Endodermal cell (in vitro differentiated cells): ENCODE data around the gene C5orf34. TPM values are rescaled to one million over a fixed set of nuclear protein-coding genes. Genes with fewer than 3 reads are reported as not detected.

Experiments used
- DNase-seq: peaks from one replicate; pipeline ENCODE4 v3.0.0-alpha.2; 2017
- H3K27ac ChIP-seq: 2 replicates; pipeline ENCODE4 v1.5.1; 2013; ENCODE audit warnings: mild to moderate bottlenecking, low read depth, low read length, moderate library complexity
- H3K27me3 ChIP-seq: 2 replicates; pipeline ENCODE4 v1.6.1; 2013; ENCODE audit warnings: mild to moderate bottlenecking, low read length, moderate library complexity; ENCODE audit not compliant: insufficient read depth, control insufficient read depth, poor library complexity, severe bottlenecking
- H3K36me3 ChIP-seq: 2 replicates; pipeline ENCODE4 v1.7.0; 2013; ENCODE audit warnings: mild to moderate bottlenecking, low read length, moderate library complexity; ENCODE audit not compliant: control insufficient read depth, insufficient read depth
- H3K4me1 ChIP-seq: one replicate; pipeline ENCODE4 v1.7.0; 2013; ENCODE audit warnings: low read length; ENCODE audit not compliant: control insufficient read depth, insufficient read depth
- H3K4me3 ChIP-seq: 2 replicates; pipeline ENCODE4 v1.5.1; 2013; ENCODE audit warnings: mild to moderate bottlenecking, low read length, moderate library complexity
- H3K9ac ChIP-seq: 2 replicates; pipeline ENCODE4 v1.6.1; 2013; ENCODE audit warnings: mild to moderate bottlenecking, low read length, moderate library complexity; ENCODE audit not compliant: poor library complexity, severe bottlenecking; ENCODE audit errors: extremely low read depth
- H3K9me3 ChIP-seq: 2 replicates; pipeline ENCODE4 v1.6.1; 2013; ENCODE audit warnings: mild to moderate bottlenecking, low read length, moderate library complexity; ENCODE audit not compliant: control insufficient read depth
- H3K27ac Mint-ChIP-seq: 2 replicates; pipeline ENCODE4 v1.8.0; 2020; ENCODE audit warnings: mixed read lengths
- H3K27me3 Mint-ChIP-seq: 2 replicates; pipeline ENCODE4 v1.8.0; 2021; ENCODE audit warnings: mild to moderate bottlenecking, mixed read lengths; ENCODE audit not compliant: insufficient read depth
- H3K36me3 Mint-ChIP-seq: 2 replicates; pipeline ENCODE4 v1.8.0; 2020; ENCODE audit warnings: low read depth, mixed read lengths
- H3K4me1 Mint-ChIP-seq: 2 replicates; pipeline ENCODE4 v1.8.0; 2020; ENCODE audit warnings: mixed read lengths
- H3K4me3 Mint-ChIP-seq: 2 replicates; pipeline ENCODE4 v1.8.0; 2020; ENCODE audit warnings: mild to moderate bottlenecking, moderate library complexity, mixed read lengths
- H3K9me3 Mint-ChIP-seq: 2 replicates; pipeline ENCODE4 v1.8.0; 2020; ENCODE audit warnings: mild to moderate bottlenecking, mixed read lengths
- WGBS, 2 experiments: methylation state at CpG; one replicate each; pipeline versions ENCODE4 v1.1.5 to v1.1.7; 2013; ENCODE audit warnings: missing lambda C conversion rate in 2 of 2, mixed read lengths in 1 of 2; ENCODE audit not compliant: insufficient coverage in 1 of 2, insufficient read length in 1 of 2; 5-methylcytosine and 5-hydroxymethylcytosine counted together
- total RNA-seq, 2 donors: library from RNA; stranded (reverse); fragmentation: NEBNext Ultra II Directional in 1 of 2; extraction: Animal tissue kit (Norgen Biotek cat#: 25700) in 1 of 2; gene quantifications; 2 replicates in 1 of 2; 3 replicates in 1 of 2; pipeline ENCODE4 v1.2.1, GENCODE V29; 2021
- TF ChIP-seq, protein P1 (sequence below): fragments of 200-600 bp; sonication (generic); conservative IDR thresholded peaks from 2 replicates; pipeline ENCODE4 v1.5.0; 2021; ENCODE audit warnings: antibody characterized with exemption, mild to moderate bottlenecking

C5orf34 gene
- total RNA-seq, 2 donors from 2014 or later = 7.4 to 13.0 TPM

DNA sequence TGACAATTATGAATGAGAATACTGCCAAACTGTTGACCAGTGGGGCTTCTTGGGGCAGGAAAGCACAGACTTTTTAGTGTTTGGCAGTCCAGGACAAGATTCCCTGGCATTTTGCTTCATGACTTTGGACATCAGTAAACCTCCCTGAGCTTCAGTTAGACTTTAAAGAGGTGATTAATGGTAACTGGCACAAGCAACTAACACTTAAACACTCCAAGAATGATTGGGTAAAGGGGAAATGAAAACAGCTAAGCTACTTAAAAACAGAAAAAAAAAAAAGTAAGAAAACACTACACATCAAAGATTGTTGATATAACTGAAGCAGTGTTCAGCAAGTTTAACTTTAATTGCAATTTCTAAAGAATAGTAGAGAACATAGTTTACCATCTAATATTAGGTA lies 28.5 kb upstream of the C5orf34 start:
- peaks cover 98% of the 10 kb centered on the region for H3K36me3 ChIP-seq
- Mint-ChIP-seq H3K4me3 (no peak overlapping the region), H3K27ac (no peak overlapping the region)

DNA sequence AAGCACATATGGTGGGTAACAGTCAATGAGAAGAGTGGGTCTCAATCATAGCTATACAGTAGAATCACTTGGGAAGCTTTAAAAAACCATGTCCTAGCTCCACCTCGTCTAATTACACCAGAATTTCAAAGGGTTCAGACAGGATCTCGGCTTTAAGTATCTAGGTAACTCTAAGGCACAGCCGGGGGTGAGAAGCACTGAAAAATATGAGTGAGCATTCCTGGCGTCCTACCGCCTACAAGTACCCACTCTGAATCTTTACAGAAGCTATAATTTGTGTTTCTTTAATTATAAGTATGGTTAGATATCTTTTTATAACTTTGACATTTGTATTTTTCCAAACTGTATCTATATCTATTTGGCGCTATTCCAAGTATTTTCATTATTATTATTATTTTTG lies 25.8 kb upstream of the C5orf34 start:
- no peak overlapping the region for H3K27ac ChIP-seq
- H3K4me3 Mint-ChIP-seq = no peak overlapping the region
- no peaks in the 10 kb centered on the region for H3K4me1 ChIP-seq
- peaks cover 66% of the 10 kb centered on the region for H3K36me3 Mint-ChIP-seq
- no peaks in the 10 kb centered on the region for H3K27me3 ChIP-seq
- peaks cover 98% of the 10 kb centered on the region for H3K36me3 ChIP-seq
- H3K9ac ChIP-seq = no peak overlapping the region
- no peak for DNase-seq
- H3K4me3 ChIP-seq = no peak overlapping the region
- H3K27ac Mint-ChIP-seq = no peak overlapping the region
- no peaks in the 10 kb centered on the region for H3K4me1 Mint-ChIP-seq
- TF ChIP-seq, protein P1, sequence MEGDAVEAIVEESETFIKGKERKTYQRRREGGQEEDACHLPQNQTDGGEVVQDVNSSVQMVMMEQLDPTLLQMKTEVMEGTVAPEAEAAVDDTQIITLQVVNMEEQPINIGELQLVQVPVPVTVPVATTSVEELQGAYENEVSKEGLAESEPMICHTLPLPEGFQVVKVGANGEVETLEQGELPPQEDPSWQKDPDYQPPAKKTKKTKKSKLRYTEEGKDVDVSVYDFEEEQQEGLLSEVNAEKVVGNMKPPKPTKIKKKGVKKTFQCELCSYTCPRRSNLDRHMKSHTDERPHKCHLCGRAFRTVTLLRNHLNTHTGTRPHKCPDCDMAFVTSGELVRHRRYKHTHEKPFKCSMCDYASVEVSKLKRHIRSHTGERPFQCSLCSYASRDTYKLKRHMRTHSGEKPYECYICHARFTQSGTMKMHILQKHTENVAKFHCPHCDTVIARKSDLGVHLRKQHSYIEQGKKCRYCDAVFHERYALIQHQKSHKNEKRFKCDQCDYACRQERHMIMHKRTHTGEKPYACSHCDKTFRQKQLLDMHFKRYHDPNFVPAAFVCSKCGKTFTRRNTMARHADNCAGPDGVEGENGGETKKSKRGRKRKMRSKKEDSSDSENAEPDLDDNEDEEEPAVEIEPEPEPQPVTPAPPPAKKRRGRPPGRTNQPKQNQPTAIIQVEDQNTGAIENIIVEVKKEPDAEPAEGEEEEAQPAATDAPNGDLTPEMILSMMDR = no peak
- no peaks in the 10 kb centered on the region for H3K27me3 Mint-ChIP-seq
- 93% methylated on average over 5 of the region's 6 CpGs; no CpG with 5 or more reads in 1 of the 2 experiments for WGBS, 2 experiments
- H3K9me3 Mint-ChIP-seq = no peaks in the 10 kb centered on the region
- H3K9me3 ChIP-seq = no peaks in the 10 kb centered on the region

More for the DNA sequence above, 28.5 kb upstream of the C5orf34 start:
- H3K9me3 ChIP-seq = no peaks in the 10 kb centered on the region
- Mint-ChIP-seq H3K9me3 (no peaks in the 10 kb centered on the region), H3K36me3 (peaks cover 78% of the 10 kb centered on the region), H3K4me1 (no peaks in the 10 kb centered on the region), H3K27me3 (no peaks in the 10 kb centered on the region)
- no peak overlapping the region for H3K9ac ChIP-seq
- H3K27ac ChIP-seq = no peak overlapping the region
- H3K27me3 ChIP-seq = no peaks in the 10 kb centered on the region
- H3K4me3 ChIP-seq = no peak overlapping the region
- no peaks in the 10 kb centered on the region for H3K4me1 ChIP-seq
- no peak for DNase-seq
- TF ChIP-seq, protein P1 = no peak

DNA sequence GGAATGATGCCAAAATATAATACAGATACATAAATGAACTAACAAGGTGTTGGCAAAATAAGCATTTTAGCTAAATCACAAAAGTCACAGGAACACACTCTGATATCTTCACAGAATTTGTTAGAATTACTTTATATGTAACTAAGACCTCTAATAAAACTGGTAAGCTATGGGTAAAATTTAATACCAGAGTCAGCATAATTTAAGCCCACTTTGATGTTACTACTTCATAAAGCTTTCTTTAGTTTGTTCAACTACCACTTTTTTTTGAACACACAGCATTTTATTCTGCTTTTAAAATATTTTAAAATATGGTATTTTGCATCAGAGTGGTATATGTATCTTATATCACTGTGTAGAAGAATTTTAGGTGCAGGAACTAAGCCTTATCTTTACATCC lies 22.0 kb upstream of the C5orf34 start:
- no peaks in the 10 kb centered on the region for H3K9me3 Mint-ChIP-seq
- no peaks in the 10 kb centered on the region for H3K27me3 Mint-ChIP-seq
- no peaks in the 10 kb centered on the region for H3K9me3 ChIP-seq
- H3K27ac ChIP-seq = no peak overlapping the region
- H3K36me3 ChIP-seq = peaks cover 97% of the 10 kb centered on the region
- H3K4me1 Mint-ChIP-seq = no peaks in the 10 kb centered on the region
- H3K9ac ChIP-seq = no peak overlapping the region
- no peak overlapping the region for H3K4me3 Mint-ChIP-seq
- TF ChIP-seq, protein P1 = no peak
- no peaks in the 10 kb centered on the region for H3K27me3 ChIP-seq
- H3K4me1 ChIP-seq = no peaks in the 10 kb centered on the region
- no peak overlapping the region for H3K4me3 ChIP-seq
- no peak for DNase-seq
- no peak overlapping the region for H3K27ac Mint-ChIP-seq
- peaks cover 70% of the 10 kb centered on the region for H3K36me3 Mint-ChIP-seq
